GM19351 (cell line): ENCODE data around the gene DDX21.
"Not testable (repeated sequence)": the region's sequence is repeated elsewhere in the genome, so short reads cannot be mapped to it uniquely, and the experiment has no call there.

Experiments
- ATAC-seq: cut with Tn5 transposase; IDR thresholded peaks from one replicate; pipeline ENCODE4 v1.9.1; 2021; ENCODE audit warnings: mild to moderate bottlenecking, moderate library complexity; ENCODE audit not compliant: unreplicated experiment

The DDX21 gene

DNA sequence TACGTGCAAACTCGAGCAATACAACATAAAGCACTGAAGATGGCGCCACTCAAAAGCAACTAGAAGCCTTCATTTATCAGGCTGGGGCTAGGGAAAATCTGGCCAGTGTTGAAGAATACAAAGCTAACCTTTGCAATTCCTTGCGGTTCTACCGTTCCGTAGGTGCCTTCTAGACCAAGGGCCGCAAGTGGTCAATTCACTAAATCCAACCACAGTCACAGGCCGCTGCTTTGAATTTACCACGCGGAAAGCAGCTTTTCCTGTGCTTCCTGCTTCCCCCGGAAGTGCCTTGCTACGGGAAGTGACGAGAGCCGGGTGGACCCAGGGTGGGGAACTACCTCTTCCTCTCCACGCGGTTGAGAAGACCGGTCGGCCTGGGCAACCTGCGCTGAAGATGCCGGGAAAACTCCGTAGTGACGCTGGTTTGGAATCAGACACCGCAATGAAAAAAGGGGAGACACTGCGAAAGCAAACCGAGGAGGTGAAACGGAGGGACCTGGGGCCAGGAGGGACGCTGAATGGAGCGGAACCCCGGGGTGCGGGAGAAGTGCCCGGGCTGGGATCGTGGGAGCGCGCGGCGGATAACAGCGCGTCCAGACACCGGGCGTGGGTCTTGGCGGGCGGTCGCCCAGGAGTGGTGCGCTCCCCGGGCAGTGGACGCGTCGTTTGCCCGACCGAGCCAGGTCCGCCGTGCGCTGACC, at the start of gene DDX21:
DDX21 (plus strand) TSS at position 339 of the 701 bp plus-strand sequence; CDS start at position 395, 56 bp downstream.
- ATAC-seq: peak; percentile 81

DNA sequence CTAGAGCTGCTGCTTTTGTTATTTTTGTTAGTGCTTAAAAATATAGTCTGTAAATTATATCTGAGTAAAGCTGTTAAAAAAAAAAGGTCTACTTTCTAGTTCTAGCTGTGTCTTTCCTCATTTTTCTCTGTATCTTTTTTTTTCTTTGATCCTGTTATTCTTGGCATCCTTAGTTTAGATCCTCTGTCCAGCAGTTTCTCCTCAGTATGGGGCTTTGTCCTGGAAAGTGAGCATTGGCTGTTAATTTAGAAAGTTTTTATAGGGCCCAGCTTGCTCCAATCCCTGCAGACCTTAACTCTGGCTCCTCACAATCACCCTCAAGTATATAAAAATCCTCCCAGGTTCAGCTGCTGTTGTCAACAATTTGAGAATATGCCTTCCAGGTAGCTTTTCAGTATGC, 31.4 kb upstream of the DDX21 start:
- ATAC-seq: no peak

DNA sequence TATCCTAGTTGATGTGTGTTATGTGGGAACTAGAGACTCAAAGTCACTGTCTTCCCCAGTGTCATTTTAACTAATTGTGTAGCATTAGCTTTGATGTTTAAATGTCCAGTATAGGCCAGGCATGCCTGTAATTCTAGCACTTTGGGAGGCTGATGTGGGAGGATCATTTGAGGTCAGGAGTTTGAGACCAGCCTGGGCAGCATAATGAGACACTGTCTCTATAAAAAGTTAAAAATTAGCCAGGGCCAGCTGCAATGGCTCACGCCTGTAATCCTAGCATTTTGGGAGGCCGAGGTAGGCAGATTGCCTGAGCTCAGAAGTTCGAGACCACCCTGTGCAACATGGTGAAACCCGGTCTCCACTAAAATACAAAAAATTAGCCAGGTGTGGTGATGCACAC, 30.5 kb upstream of the DDX21 start:
- ATAC-seq: no peak

DNA sequence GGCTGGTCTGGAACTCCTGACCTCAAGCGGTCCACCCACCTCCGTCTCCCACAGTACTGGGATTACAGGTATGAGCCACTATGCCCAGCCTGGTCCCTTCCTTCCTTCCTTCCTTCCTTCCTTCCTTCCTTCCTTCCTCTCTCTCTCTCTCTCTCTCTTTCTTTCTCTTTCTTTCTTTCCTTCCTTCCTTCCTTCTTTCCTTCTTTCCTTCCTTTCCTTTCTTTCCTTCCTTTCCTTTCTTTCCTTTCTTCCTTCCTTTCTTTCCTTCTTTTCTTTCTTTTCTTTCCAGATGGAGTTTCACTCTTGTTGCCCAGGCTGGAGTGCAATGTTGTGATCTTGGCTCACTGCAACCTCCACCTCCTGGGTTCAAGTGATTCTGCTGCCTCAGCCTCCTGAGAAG, 26.8 kb upstream of the DDX21 start:
- ATAC-seq: not testable (repeated sequence)

DNA sequence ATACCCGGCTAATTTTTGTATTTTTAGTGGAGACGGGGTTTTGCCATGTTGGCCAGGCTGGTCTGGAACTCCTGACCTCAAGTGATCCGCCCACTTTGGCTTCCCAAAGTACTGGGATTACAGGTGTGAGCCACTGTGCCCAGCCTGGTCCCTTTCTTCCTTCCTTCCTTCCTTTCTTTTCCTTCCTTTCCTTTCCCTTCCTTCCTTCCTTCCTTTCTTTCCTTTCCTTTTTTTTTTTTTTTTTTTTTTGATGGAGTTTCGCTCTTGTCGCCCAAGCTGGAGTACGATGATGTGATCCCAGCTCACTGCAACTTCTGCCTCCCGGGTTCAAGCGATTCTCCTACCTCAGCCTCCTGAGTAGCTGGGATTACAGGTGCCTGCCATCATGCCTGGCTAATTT, 26.1 kb upstream of the DDX21 start:
- not testable (repeated sequence) for ATAC-seq

DNA sequence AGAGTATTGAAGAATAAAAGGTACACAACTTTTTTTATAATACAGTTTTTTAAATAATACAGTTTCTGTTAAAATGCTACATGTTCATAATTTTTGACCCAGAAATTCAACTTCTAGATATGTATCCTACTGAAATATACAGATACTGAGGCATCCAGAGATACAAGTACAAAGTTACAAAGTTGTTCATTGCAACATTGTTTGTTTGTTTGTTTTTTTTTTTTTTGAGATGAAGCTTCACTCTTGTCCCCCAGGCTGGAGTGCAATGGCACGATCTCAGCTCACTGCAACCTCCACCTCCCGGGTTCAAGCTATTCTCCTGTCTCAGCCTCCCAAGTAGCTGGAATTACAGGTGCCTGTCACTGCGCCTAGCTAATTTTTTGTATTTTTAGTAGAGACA, 23.1 kb upstream of the DDX21 start:
- ATAC-seq: not testable (repeated sequence)

DNA sequence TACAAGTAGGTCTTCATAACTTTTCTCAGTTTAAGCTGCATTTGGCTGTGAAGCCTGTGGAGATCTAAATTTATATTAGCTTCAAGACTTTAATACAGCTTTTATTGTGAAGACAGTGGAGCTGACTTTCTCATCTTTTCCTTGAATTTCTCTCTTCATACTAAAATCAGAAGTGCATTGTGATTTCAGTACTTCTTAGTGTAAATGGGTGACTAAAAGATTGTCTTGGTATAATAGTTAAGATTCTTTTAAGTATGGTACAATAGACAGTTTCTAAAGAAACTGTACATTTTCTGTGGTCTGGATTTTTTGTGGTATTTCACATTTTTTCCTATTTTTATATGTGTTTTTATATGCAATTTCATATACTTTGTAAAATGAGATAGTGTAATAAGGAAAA, 21.0 kb upstream of the DDX21 start:
- no peak for ATAC-seq

DNA sequence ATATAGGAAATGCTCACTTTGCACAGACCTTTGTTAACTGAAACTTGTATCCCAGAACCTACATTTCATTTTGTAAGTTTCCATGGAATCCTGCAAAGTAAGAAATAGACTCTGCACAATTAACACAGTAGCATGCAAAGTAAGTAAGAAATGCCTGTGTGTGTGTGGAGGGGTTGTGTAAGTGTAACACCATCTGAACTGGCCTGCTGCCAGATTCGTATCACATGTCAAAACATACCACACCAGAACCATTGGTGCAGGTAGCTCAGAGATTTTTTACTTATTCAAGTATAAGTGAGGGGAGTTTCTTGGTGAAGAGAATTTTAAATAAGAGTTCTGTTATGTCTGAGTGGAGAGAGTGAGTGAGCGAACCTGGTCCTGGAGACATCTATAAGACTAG, 17.9 kb upstream of the DDX21 start:
- no peak for ATAC-seq

DNA sequence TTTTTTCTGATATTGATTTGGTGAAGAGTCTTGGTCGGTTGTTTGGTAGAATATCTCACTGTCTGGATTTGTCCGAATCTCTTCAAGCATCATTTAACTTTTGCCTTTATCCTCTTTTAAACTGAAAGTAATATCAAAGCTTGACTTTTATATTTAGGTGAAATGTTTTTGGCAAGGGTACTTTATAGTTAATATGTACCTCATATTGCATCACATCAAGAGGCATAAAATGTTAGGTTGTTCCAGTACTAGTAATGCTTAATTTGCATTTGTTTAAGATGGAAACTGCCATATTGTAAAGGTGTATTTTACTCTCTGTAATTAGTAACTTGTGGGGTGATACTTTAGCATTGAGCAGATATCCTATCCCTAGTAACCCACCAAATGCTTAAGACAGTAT, 17.1 kb upstream of the DDX21 start:
- ATAC-seq: no peak

DNA sequence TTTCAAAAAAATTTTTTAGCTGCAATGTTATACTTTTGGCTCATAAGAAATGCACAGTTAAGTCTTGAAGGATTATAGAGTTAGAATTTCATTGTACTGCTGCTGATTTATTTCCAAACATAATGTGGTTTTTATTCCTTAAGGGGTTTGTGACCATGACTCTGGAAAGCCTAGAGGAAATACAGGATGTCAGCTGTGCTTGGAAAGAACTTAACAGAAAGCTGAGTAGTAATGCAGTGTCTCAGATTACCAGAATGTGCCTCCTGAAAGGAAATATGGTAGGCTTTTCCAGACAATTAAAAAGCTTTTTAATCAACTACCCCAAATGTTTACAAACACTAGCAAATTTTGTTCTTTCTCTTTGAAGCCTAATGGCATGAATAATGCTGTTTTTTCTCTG, 15.1 kb upstream of the DDX21 start:
- ATAC-seq: not testable (repeated sequence)

DNA sequence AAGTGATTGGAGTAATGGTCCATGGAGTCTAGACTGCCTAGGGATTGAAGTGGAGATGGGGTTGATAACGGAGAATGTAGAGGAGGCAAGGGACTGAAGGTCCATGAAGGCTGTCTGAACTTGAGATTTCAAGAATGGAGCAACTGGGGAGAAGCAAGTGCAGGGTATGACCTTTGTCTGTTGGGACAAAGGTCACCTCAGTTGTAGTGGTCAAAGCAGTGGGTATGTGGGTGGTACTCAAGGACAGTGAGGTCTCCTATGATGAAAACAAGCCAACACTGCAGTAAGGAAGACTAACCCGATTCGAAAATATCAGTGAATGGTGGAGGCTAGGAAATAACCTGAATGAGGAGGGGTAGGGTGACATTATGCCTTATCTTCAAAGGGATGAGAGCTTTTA, 5.4 kb upstream of the DDX21 start:
- no peak for ATAC-seq

DNA sequence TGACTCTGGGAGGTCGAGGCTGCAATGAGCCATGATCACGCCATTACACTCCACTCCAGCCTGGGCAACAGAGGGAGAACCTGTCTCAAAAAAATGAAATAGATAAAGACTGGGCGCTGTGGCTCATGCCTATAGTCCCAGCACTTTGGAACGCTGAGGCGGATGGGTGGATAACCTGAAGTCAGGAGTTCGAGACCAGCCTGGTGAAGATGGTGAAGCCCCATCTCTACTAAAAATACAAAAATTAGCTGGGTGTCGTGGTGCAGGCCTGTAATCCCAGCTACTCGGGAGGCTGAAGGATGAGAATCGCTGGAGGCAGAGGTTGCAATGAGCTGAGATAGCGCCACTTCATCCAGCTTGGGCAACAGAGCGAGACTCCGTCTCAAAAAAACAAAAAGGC, 1.1 kb upstream of the DDX21 start:
- no peak for ATAC-seq

DNA sequence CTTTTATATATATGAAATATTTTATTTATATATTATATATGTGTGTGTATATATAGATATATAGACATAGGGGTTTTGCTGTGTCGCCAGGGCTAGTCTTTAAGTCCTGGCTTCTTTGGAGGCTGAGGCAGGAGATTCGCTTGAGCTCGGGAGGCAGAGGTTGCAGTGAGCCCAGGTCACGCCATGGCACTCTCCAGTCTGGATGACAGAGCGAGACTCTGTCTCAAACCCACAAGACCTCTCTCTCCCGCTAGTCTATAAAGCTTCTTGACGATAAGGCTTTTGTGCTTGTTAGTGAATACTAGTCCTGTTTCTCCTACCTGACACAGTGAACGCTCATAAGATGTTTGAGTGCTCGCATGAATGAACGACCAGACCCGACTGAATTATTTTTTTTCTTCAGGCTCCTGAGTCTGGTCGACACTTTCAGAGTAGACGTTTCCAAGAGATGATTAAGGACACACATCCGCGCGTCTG, 577 bp upstream of the DDX21 start:
- peak; percentile 26 for ATAC-seq

DNA sequence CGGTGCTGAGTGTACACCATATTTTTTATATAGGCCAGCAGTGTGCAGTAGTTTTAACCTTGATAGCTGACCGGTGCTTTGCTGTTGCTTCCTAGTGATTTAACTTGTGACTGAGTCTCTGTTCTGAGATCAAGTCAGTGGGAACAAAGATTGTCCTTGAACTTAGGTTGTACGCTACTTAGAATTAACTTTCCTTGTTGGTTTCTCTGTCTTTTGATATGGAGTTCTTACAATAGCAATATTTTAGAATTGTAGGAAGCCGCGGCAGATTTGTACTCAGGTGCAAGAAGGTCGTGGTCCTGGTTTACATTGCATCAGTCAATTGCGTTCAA, 1.3 kb downstream of the DDX21 start:
- no peak for ATAC-seq

DNA sequence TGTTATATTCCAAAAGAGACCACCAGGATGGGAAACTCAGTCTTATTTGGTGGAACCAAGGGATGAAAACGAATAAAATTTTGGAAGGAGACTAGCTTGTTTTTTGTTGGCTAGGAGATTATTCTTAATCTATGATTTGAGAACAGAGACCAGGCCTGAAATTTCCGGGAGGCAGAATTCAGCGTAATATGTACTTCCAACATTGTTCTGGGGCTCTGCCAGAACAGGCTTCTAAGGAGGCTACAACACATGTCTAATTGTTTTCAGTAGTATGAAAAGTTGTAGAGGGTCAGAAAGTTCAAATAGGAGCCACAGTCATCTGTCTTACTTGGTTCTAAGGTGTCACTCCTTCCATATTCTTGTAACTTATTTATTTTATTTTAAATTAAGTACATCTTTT, 1.7 kb downstream of the DDX21 start:
- no peak for ATAC-seq

DNA sequence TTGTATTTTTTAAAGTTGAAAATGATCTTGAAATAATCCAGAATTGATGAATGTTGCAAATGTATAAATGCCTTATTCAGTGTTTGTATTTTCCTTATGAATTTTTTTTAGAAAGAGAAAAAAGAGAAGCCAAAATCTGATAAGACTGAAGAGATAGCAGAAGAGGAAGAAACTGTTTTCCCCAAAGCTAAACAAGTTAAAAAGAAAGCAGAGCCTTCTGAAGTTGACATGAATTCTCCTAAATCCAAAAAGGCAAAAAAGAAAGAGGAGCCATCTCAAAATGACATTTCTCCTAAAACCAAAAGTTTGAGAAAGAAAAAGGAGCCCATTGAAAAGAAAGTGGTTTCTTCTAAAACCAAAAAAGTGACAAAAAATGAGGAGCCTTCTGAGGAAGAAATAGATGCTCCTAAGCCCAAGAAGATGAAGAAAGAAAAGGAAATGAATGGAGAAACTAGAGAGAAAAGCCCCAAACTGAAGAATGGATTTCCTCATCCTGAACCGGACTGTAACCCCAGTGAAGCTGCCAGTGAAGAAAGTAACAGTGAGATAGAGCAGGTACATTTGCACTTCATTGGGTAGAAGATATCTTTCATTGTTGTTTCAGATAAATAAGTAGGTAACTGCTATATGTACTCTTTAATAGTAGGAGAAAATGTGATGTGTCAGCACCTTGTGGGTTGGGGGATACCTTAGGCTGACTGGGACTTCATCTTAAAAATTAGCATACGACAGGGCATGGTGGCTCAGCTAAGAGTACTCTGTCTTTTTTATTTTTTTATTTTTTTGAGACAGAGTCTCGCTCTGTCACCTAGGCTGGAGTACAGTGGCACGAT, 3.9 kb downstream of the DDX21 start:
- ATAC-seq: no peak

DNA sequence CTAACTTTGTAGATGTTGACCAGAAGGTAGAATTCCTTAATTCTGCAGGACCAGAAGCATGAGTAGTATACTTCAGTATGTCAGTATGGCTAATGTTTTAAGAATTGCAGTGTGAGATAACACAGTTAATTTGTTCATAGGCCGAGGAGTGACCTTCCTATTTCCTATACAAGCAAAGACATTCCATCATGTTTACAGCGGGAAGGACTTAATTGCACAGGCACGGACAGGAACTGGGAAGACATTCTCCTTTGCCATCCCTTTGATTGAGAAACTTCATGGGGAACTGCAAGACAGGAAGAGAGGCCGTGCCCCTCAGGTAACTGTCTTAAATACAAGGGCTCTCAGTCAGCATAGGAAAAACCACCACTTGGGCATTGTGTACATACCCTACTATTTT, 7.2 kb downstream of the DDX21 start:
- no peak for ATAC-seq

DNA sequence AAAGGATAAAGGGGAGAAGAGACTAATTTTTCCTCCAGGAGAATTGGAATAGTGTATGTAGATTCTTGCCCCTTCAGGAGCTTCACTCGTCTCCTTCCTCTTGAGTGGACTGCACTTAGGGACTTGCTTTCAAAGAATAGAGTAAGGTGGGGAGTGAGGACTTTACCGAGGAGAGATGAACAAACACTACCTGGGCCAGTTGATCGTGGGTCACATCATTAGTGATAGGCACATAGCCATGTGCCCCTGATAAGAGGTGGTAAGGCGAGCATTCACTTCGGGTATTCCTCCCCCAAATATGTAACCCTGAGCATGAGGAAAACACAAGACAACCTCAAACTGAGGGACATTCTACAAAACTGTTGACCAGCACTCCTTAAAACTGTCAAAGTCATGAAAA, 18.0 kb downstream of the DDX21 start:
- no peak for ATAC-seq

DNA sequence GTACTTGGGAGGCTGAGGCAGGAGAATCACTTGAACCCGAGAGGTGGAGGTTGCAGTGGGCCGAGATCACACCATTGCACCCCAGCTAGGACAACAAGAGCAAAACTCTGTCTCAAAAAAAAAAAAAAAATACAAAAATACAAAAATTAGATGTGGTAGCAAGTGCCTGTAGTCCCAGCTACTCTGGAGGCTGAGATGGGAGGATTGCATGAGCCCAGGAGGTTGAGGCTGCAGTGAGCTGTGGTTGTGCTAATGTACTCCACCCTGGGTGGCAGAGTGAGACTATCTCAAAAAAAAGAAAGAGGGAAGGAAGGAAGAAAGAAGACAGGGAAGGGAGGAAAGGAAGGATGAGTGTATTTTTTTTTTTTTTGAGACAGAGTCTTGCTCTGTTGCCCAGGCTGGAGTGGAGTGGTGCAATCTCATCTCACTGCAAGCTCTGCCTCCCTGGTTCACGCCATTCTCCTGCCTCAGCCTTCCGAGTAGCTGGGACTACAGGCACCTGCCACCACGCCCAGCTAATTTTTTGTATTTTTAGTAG, 20.0 kb downstream of the DDX21 start:
- not testable (repeated sequence) for ATAC-seq

DNA sequence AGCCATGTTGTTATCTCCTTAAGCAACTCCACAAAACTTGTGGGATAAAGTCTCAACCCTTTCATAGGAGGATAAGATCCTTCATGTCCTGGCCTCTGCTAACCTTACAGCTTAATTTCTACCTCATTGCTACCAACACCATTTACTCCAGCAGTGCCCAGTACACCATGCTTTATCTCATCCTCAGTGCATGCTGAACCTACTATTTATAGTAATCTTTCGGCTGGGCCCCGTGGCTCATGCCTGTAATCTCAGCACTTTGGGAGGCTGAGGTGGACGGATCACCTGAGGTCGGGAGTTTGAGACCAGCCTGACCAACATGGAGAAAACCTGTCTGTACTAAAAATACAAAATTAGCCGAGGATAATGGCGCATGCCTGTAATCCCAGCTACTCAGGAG, 23.8 kb downstream of the DDX21 start:
- not testable (repeated sequence) for ATAC-seq

DNA sequence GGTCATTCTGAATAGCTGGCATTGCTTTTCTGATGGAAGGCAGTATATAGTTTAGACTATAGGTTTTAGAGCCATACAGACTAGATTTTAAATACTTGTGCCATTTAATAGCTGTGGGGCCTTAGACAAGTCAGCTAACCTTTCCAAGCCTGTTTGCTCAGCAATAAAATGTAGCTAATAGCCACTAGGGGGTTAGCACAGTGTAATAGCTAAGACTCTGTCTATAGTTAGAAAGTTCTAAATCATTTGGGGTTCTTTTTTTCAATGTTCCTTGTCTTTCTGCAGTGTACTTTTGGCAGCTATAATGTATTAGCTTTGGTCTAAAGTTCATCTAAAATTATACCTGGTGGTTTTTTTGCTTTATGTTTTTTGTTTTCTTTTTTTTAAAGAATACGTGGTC, 25.1 kb downstream of the DDX21 start:
- no peak for ATAC-seq

DNA sequence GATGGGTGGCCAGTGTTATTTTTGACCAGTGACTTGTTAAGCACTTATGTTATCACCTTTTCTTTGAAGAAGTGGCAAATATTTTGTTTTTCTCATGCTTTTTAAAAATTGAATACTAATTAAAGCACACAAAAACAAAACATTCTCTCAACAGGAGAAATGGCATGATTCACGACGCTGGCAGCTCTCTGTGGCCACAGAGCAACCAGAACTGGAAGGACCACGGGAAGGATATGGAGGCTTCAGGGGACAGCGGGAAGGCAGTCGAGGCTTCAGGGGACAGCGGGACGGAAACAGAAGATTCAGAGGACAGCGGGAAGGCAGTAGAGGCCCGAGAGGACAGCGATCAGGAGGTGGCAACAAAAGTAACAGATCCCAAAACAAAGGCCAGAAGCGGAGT, 26.4 kb downstream of the DDX21 start:
- ATAC-seq: no peak
